Aorta (tissue), 5 donors: Measurements from ENCODE around the gene OVOL2. TPM values are rescaled to one million over a fixed set of nuclear protein-coding genes. Genes with fewer than 3 reads are reported as not detected.

Source experiments
- ATAC-seq: fragments of 200-7000 bp; cut with Tn5 transposase; one replicate; pipeline ENCODE4 v1.9.1; 2022; ENCODE audit warnings: moderate library complexity; ENCODE audit not compliant: low FRiP score
- DNase-seq, 2 donors: peaks; one replicate each; pipeline ENCODE4 v3.0.0-alpha.2; 2020
- H3K27ac ChIP-seq, 2 donors: one replicate each; pipeline ENCODE4 v1.5.1; 2013; ENCODE audit warnings: low read length in 2 of 2, mild to moderate bottlenecking in 2 of 2, moderate library complexity in 2 of 2, control low read depth in 1 of 2, inconsistent platforms in 1 of 2, low read depth in 1 of 2
- H3K27me3 ChIP-seq, 2 donors: one replicate each; pipeline ENCODE4 v1.6.1; 2013; ENCODE audit warnings: control low read depth in 1 of 2, low read length in 1 of 2, mild to moderate bottlenecking in 1 of 2, moderate library complexity in 1 of 2; ENCODE audit not compliant: insufficient read depth in 2 of 2, control insufficient read depth in 1 of 2
- H3K36me3 ChIP-seq, 2 donors: one replicate each; pipeline ENCODE4 v1.6.1; 2013; ENCODE audit warnings: control low read depth in 1 of 2, low read length in 1 of 2, mild to moderate bottlenecking in 1 of 2; ENCODE audit not compliant: insufficient read depth in 2 of 2, control insufficient read depth in 1 of 2
- H3K4me1 ChIP-seq, 2 donors: one replicate each; pipeline ENCODE4 v1.6.1; 2013; ENCODE audit warnings: low read length in 2 of 2, control low read depth in 1 of 2, mild to moderate bottlenecking in 1 of 2, moderate library complexity in 1 of 2; ENCODE audit not compliant: insufficient read depth in 2 of 2, control insufficient read depth in 1 of 2
- H3K4me3 ChIP-seq, 2 donors: one replicate each; pipeline ENCODE4 v1.5.1; 2013; ENCODE audit warnings: low read length in 2 of 2, control low read depth in 1 of 2, mild to moderate bottlenecking in 1 of 2
- H3K9me3 ChIP-seq: one replicate; pipeline ENCODE4 v1.6.1; 2013; ENCODE audit warnings: mild to moderate bottlenecking, low read length; ENCODE audit not compliant: control insufficient read depth
- WGBS, 2 donors: extraction: QIAGEN DNeasy Blood & Tissue Kit; methylation state at CpG; one replicate each; pipeline ENCODE4 v1.1.7; 2013; 5-methylcytosine and 5-hydroxymethylcytosine counted together
- intact Hi-C, 2 donors: fragments of 100-400 bp; cut with DNase I; formaldehyde crosslinking; loops; one replicate each; pipeline versions ENCODE4 v1.14.2 to v1.15.0; 2022
- polyA plus RNA-seq, 2 donors: library from polyadenylated mRNA; stranded (reverse); fragments of 200-250 nt; gene quantifications; one replicate each; pipeline ENCODE4 v1.2.3, GENCODE V29; 2013
- total RNA-seq, 2 donors: library from RNA; stranded (reverse); fragmentation: NEBNext Ultra II Directional; extraction: Animal tissue kit (Norgen Biotek cat#: 25700); gene quantifications; one replicate each; pipeline ENCODE4 v1.2.1, GENCODE V29; 2021
- donor health status: healthy with polysubstance abuse.
- donor health status: Bipolar disorder and iron deficiency.
- donor health status: DM: no; HTN: no; CAD: no.
- donor health status: DM: no; HTN: no; CAD: no.
- donor health status: DM: yes; HTN: yes; CAD: no.

OVOL2 gene
- total and polyA plus RNA-seq, 4 donors, result 0.08 to 3.1 TPM; not detected in 2

GRCh38 chr20:18004384-18005031 lies 53.2 kb downstream of the OVOL2 start:
- 80 to 84% methylated on average over 8 of the region's 8 CpGs for WGBS, 2 donors

GRCh38 chr20:18003897-18004296 lies 53.8 kb downstream of the OVOL2 start:
- no peak for DNase-seq
- Histone ChIP-seq H3K27ac (no peak overlapping the region), H3K4me1 (no peaks in the 10 kb centered on the region), H3K27me3 (no peaks in the 10 kb centered on the region), H3K4me3 (no peak overlapping the region), H3K9me3 (no peaks in the 10 kb centered on the region), H3K36me3 (no peaks in the 10 kb centered on the region)
- ATAC-seq, result no peak
- intact Hi-C loops, result no loop called here
- WGBS, 2 donors, result 67 to 79% methylated on average over 5 of the region's 5 CpGs

More at GRCh38 chr20:18004384-18005031, 53.2 kb downstream of the OVOL2 start:
- Histone ChIP-seq H3K9me3 (no peaks in the 10 kb centered on the region), H3K4me1 (no peaks in the 10 kb centered on the region), H3K27ac (no peak overlapping the region), H3K4me3 (no peak overlapping the region), H3K27me3 (no peaks in the 10 kb centered on the region), H3K36me3 (no peaks in the 10 kb centered on the region)
- no peak for DNase-seq
- intact Hi-C loops, result no loop called here
- no peak for ATAC-seq

- Histone ChIP-seq H3K9me3 (no peaks in the 10 kb centered on the region), H3K27me3 (no peaks in the 10 kb centered on the region), H3K27ac (no peak overlapping the region), H3K4me1 (no peaks in the 10 kb centered on the region), H3K4me3 (no peak overlapping the region), H3K36me3 (no peaks in the 10 kb centered on the region)
- ATAC-seq, result peak; percentile 82
- intact Hi-C loops, result no loop called here
- WGBS, 2 donors, result 52 to 55% methylated on average over 10 of the region's 10 CpGs
- peak; percentile 81 to 86 for DNase-seq
Measured at GRCh38 chr20:18001131-18001921, 56.4 kb downstream of the OVOL2 start.

GRCh38 chr20:17999566-17999965 lies 58.1 kb downstream of the OVOL2 start:
- ATAC-seq, result no peak
- Histone ChIP-seq H3K27ac (no peak overlapping the region), H3K4me3 (no peak overlapping the region), H3K9me3 (no peaks in the 10 kb centered on the region), H3K27me3 (no peaks in the 10 kb centered on the region), H3K4me1 (no peaks in the 10 kb centered on the region), H3K36me3 (no peaks in the 10 kb centered on the region)
- WGBS, 2 donors, result 89 to 90% methylated on average over 4 of the region's 4 CpGs
- intact Hi-C loops, result loop anchor here (5.0 to 10.0 kb wide), 2 partner anchors 492 to 495 kb away; no protein-coding TSS in a partner anchor
- DNase-seq, result no peak

GRCh38 chr20:17998446-17998845 lies 59.3 kb downstream of the OVOL2 start:
- Histone ChIP-seq H3K27ac (no peak overlapping the region), H3K4me3 (no peak overlapping the region), H3K27me3 (no peaks in the 10 kb centered on the region), H3K36me3 (no peaks in the 10 kb centered on the region), H3K9me3 (no peaks in the 10 kb centered on the region), H3K4me1 (no peaks in the 10 kb centered on the region)
- intact Hi-C loops, result loop anchor here (5.0 to 10.0 kb wide), 2 partner anchors 491 to 494 kb away; no protein-coding TSS in a partner anchor
- ATAC-seq, result no peak
- no peak for DNase-seq
- 94 to 99% methylated on average over 5 of the region's 5 CpGs for WGBS, 2 donors

GRCh38 chr20:17995967-17996819 lies 61.5 kb downstream of the OVOL2 start:
- Histone ChIP-seq H3K36me3 (no peaks in the 10 kb centered on the region), H3K4me3 (peak overlapping the region in 1 of 2 donors; percentile 13), H3K9me3 (no peaks in the 10 kb centered on the region), H3K4me1 (no peaks in the 10 kb centered on the region), H3K27ac (no peak overlapping the region), H3K27me3 (no peaks in the 10 kb centered on the region)
- 9 to 10% methylated on average over 16 of the region's 16 CpGs for WGBS, 2 donors
- peak; percentile 86 for ATAC-seq
- intact Hi-C loops, result loop anchor here (5.0 to 10.0 kb wide), 2 partner anchors 489 to 491 kb away; no protein-coding TSS in a partner anchor
- DNase-seq, result no peak

- Histone ChIP-seq H3K36me3 (peaks cover 0 to 6% of the 10 kb centered on the region in 2 donors), H3K9me3 (no peaks in the 10 kb centered on the region), H3K4me3 (no peak overlapping the region), H3K27me3 (no peaks in the 10 kb centered on the region), H3K27ac (no peak overlapping the region), H3K4me1 (no peaks in the 10 kb centered on the region)
- 95 to 97% methylated on average over 3 of the region's 3 CpGs for WGBS, 2 donors
- DNase-seq, result no peak
- no peak for ATAC-seq
- intact Hi-C loops, result loop anchor here in 1 of 2 donors (10.0 kb wide), 1 partner anchor 489 kb away; no protein-coding TSS in a partner anchor
Measured at GRCh38 chr20:17993546-17993945, 64.2 kb downstream of the OVOL2 start.

GRCh38 chr20:17992847-17993513 lies 64.7 kb downstream of the OVOL2 start:
- H3K9me3 ChIP-seq, result no peaks in the 10 kb centered on the region
- intact Hi-C loops, result loop anchor here in 1 of 2 donors (10.0 kb wide), 1 partner anchor 488 kb away; no protein-coding TSS in a partner anchor
- no peak overlapping the region for H3K4me3 ChIP-seq
- no peaks in the 10 kb centered on the region for H3K4me1 ChIP-seq
- WGBS, 2 donors, result 73 to 80% methylated on average over 5 of the region's 5 CpGs
- no peaks in the 10 kb centered on the region for H3K27me3 ChIP-seq
- no peak overlapping the region for H3K27ac ChIP-seq
- DNase-seq, result no peak
- peaks cover 0 to 6% of the 10 kb centered on the region in 2 donors for H3K36me3 ChIP-seq
- ATAC-seq, result no peak
